Breast epithelium (tissue), 3 donors: Measurements from ENCODE around the gene EGFLAM.

Experiments used
- POLR2A ChIP-seq: fragments of 450-650 bp; IDR thresholded peaks from one replicate; pipeline ENCODE4 v1.6.1; 2016; ENCODE audit warnings: antibody characterized with exemption, mild to moderate bottlenecking, moderate library complexity
- POLR2AphosphoS5 ChIP-seq, 3 donors: sonication (generic); formaldehyde crosslinking; IDR thresholded peaks; one replicate each; pipeline ENCODE4 v1.6.1; 2017; ENCODE audit warnings: antibody characterized with exemption in 3 of 3
- TF ChIP-seq, protein P1 (sequence below), 3 donors: fragments of 450-650 bp; IDR thresholded peaks; one replicate each; pipeline ENCODE4 v1.5.1; 2016 to 2017; ENCODE audit warnings: antibody characterized with exemption in 3 of 3, mild to moderate bottlenecking in 3 of 3, moderate library complexity in 3 of 3

DNA sequence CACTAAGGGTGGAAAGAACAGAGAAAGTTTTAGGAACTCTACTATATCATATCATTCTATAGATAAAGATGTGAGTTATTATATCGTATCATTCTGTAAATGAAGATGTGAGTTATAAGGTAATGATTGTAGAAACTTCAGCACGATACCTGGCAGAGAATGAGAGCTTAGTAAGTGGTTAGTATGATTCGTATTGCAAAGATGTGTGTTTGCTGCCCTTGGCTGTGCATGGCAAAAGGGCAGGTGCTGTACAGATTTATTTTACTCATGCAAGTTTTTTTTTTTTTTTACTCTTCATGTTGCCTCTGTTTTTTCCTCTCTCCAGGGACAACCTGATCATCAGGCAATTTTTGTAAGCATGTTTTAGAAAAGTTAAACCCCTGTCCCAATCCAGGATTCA lies 83.3 kb downstream of the EGFLAM start:
- TF ChIP-seq, protein P1, sequence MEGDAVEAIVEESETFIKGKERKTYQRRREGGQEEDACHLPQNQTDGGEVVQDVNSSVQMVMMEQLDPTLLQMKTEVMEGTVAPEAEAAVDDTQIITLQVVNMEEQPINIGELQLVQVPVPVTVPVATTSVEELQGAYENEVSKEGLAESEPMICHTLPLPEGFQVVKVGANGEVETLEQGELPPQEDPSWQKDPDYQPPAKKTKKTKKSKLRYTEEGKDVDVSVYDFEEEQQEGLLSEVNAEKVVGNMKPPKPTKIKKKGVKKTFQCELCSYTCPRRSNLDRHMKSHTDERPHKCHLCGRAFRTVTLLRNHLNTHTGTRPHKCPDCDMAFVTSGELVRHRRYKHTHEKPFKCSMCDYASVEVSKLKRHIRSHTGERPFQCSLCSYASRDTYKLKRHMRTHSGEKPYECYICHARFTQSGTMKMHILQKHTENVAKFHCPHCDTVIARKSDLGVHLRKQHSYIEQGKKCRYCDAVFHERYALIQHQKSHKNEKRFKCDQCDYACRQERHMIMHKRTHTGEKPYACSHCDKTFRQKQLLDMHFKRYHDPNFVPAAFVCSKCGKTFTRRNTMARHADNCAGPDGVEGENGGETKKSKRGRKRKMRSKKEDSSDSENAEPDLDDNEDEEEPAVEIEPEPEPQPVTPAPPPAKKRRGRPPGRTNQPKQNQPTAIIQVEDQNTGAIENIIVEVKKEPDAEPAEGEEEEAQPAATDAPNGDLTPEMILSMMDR (IDR thresholded peaks at IDR 0.05): no peak
- TF ChIP-seq POLR2A (no peak), POLR2AphosphoS5 (IDR thresholded peaks at IDR 0.05) (no peak)
